Measurements from ENCODE around the gene BZW2. TPM values are rescaled to one million over a fixed set of nuclear protein-coding genes. Genes with fewer than 3 reads are reported as not detected.
"Not testable (repeated sequence)": the region's sequence is repeated elsewhere in the genome, so short reads cannot be mapped to it uniquely, and the experiment has no call there.

The BZW2 gene
- total and polyA plus RNA-seq, 4 donors = 32.4 to 53.7 (median 46.1) TPM

GRCh38 chr7:16657656-16658279 lies 11.8 kb downstream of the BZW2 start:
- WGBS, 2 donors = 83 to 85% methylated on average over 4 of the region's 4 CpGs
- peak in 2 of 3 donors; percentile 28 to 36 for DNase-seq
- Histone ChIP-seq H3K9ac (ENCODE audit: insufficient read depth in 1 of 2, low read length in 2 of 2) (no peak overlapping the region), H3K27me3 (ENCODE audit: control insufficient read depth in 3 of 3, insufficient read depth in 3 of 3, low read length in 2 of 3) (no peaks in the 10 kb centered on the region), H3K9me3 (ENCODE audit: control insufficient read depth in 4 of 4, insufficient read depth in 3 of 4, low read length in 3 of 4) (no peaks in the 10 kb centered on the region), H3K4me3 (no peak overlapping the region), H3K27ac (ENCODE audit: low read depth in 1 of 2, low read length in 1 of 2) (peak overlapping the region in 1 of 2 donors; percentile 23), H3K36me3 (ENCODE audit: control insufficient read depth in 4 of 4, insufficient read depth in 4 of 4, low read length in 4 of 4) (no peaks in the 10 kb centered on the region), H3K4me1 (ENCODE audit: control insufficient read depth in 5 of 5, insufficient read depth in 5 of 5, low read length in 5 of 5) (peaks cover 1 to 27% (median 7%) of the 10 kb centered on the region in 5 donors)
- no peak for TF ChIP-seq CTCF (IDR thresholded peaks at IDR 0.05; ENCODE audit: control extremely low read depth, extremely low read depth)
- no peak for ATAC-seq (ENCODE audit: insufficient read depth, low FRiP score)

- not testable (repeated sequence) for H3K9me3 ChIP-seq (ENCODE audit: control insufficient read depth in 4 of 4, insufficient read depth in 3 of 4, low read length in 3 of 4); H3K36me3 ChIP-seq (ENCODE audit: control insufficient read depth in 4 of 4, insufficient read depth in 4 of 4, low read length in 4 of 4); H3K27ac ChIP-seq (ENCODE audit: low read depth in 1 of 2, low read length in 1 of 2); DNase-seq; H3K27me3 ChIP-seq (ENCODE audit: control insufficient read depth in 3 of 3, insufficient read depth in 3 of 3, low read length in 2 of 3); H3K4me3 ChIP-seq; H3K9ac ChIP-seq (ENCODE audit: insufficient read depth in 1 of 2, low read length in 2 of 2); ATAC-seq (ENCODE audit: insufficient read depth, low FRiP score)
- peaks cover 1 to 29% (median 7%) of the 10 kb centered on the region in 5 donors for H3K4me1 ChIP-seq (ENCODE audit: control insufficient read depth in 5 of 5, insufficient read depth in 5 of 5, low read length in 5 of 5)
- 86 to 88% methylated on average over 8 of the region's 8 CpGs for WGBS, 2 donors
These were observed 14.0 kb downstream of the BZW2 start for GRCh38 chr7:16659854-16660497.

- 85 to 89% methylated on average over 5 of the region's 5 CpGs for WGBS, 2 donors
- Histone ChIP-seq H3K36me3 (ENCODE audit: control insufficient read depth in 4 of 4, insufficient read depth in 4 of 4, low read length in 4 of 4) (peaks cover 0 to 3% (median 0%) of the 10 kb centered on the region in 4 donors), H3K4me3 (no peak overlapping the region), H3K4me1 (ENCODE audit: control insufficient read depth in 5 of 5, insufficient read depth in 5 of 5, low read length in 5 of 5) (peaks cover 1 to 29% (median 7%) of the 10 kb centered on the region in 5 donors), H3K9ac (ENCODE audit: insufficient read depth in 1 of 2, low read length in 2 of 2) (no peak overlapping the region), H3K9me3 (ENCODE audit: control insufficient read depth in 4 of 4, insufficient read depth in 3 of 4, low read length in 3 of 4) (no peaks in the 10 kb centered on the region), H3K27me3 (ENCODE audit: control insufficient read depth in 3 of 3, insufficient read depth in 3 of 3, low read length in 2 of 3) (no peaks in the 10 kb centered on the region), H3K27ac (ENCODE audit: low read depth in 1 of 2, low read length in 1 of 2) (peak overlapping the region in 1 of 2 donors; percentile 50)
- no peak for TF ChIP-seq CTCF (IDR thresholded peaks at IDR 0.05; ENCODE audit: control extremely low read depth, extremely low read depth)
- ATAC-seq (ENCODE audit: insufficient read depth, low FRiP score) (no peak), DNase-seq (peak in 1 of 3 donors; percentile 26)
These were observed 14.9 kb downstream of the BZW2 start for GRCh38 chr7:16660702-16661464.

GRCh38 chr7:16661924-16662323 lies 15.9 kb downstream of the BZW2 start:
- Histone ChIP-seq H3K4me3 (no peak overlapping the region), H3K36me3 (ENCODE audit: control insufficient read depth in 4 of 4, insufficient read depth in 4 of 4, low read length in 4 of 4) (peaks cover 0 to 6% (median under 1%) of the 10 kb centered on the region in 4 donors), H3K9me3 (ENCODE audit: control insufficient read depth in 4 of 4, insufficient read depth in 3 of 4, low read length in 3 of 4) (no peaks in the 10 kb centered on the region), H3K9ac (ENCODE audit: insufficient read depth in 1 of 2, low read length in 2 of 2) (no peak overlapping the region), H3K4me1 (ENCODE audit: control insufficient read depth in 5 of 5, insufficient read depth in 5 of 5, low read length in 5 of 5) (peaks cover 1 to 21% (median 7%) of the 10 kb centered on the region in 5 donors), H3K27ac (ENCODE audit: low read depth in 1 of 2, low read length in 1 of 2) (peak overlapping the region in 1 of 2 donors; percentile 89), H3K27me3 (ENCODE audit: control insufficient read depth in 3 of 3, insufficient read depth in 3 of 3, low read length in 2 of 3) (no peaks in the 10 kb centered on the region)
- DNase-seq (no peak), ATAC-seq (ENCODE audit: insufficient read depth, low FRiP score) (no peak)
- no peak for TF ChIP-seq CTCF (IDR thresholded peaks at IDR 0.05; ENCODE audit: control extremely low read depth, extremely low read depth)
- 93% methylated on average over 1 of the region's 1 CpG for WGBS, 2 donors
